NCI-H128 (cell line): ENCODE measurements around the gene ADCK2.
"Not testable (repeated sequence)": the region's sequence is repeated elsewhere in the genome, so short reads cannot be mapped to it uniquely, and the experiment has no call there.

Experiments
- DNase-seq: peaks from one replicate; lab custom pipeline; 2025; ENCODE audit not compliant: unreplicated experiment; lab: John Stamatoyannopoulos, UW

The ADCK2 gene, protein sequence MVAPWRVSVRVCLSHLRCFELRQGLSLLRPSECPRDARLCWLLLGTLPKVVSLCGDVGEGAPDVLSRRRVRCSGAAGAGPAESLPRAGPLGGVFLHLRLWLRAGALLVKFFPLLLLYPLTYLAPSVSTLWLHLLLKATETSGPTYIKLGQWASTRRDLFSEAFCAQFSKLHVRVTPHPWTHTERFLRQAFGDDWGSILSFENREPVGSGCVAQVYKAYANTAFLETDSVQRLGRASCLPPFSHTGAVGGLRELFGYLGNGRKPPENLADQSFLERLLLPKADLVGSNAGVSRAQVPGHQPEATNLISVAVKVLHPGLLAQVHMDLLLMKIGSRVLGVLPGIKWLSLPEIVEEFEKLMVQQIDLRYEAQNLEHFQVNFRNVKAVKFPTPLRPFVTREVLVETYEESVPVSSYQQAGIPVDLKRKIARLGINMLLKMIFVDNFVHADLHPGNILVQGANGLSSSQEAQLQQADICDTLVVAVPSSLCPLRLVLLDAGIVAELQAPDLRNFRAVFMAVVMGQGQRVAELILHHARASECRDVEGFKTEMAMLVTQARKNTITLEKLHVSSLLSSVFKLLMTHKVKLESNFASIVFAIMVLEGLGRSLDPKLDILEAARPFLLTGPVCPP

DNA sequence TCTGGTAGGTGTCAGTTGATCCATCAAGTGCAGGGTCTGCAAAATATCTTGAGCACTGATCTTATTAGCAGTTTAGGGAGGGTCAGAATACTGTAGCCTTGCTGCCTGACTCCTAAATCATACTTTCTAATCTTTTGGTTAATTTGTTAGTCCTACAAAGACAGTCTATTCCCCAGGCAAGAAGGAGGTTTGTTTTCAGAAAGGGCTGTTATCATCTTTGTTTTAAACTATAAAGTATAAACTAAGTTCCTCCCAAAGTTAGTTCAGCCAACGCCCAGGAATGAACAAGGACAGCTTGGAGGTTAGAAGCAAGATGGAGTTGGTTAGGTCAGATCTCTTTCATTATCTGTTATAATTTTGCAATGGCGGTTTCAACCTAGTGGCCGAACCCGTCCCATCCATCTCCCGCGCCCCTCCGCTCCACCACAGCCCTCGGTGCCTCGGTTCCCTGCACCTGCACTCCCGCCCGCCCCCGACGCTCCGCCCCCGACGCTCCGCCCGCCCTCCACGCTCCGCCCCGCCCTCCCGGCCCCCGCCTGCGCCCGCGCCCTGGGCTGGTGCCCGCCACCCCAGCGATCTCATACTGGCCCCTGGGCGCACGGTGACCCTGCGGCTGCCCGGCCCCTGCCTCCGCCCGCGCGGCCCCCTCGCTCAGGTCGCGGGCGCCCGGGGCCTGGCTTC, at the start of gene ADCK2:
Gene ADCK2, plus strand, starts transcription at position 564 of the 681 bp plus-strand sequence. CDS start 386 bp downstream, outside the sequence.
- no peak for DNase-seq

DNA sequence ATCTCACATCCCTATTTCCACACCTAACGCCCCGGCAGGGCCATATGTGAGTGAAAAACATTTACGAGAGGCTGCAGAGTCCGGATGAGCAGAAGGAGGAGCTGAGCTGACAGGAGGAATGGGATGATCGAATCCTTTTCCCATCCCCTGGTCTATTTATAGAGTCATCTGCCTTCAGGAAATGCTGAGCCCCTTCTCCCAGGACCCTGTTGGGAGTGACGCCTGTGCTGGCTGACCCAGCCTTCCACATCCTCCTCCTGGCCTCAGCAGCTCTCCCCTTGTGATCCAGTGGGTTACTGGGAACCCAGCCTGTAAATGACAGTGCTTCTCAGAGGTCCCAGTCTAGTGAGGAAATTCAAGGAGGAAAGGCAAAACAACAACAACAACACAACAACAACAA, 48.8 kb upstream of the ADCK2 start:
- DNase-seq = no peak

DNA sequence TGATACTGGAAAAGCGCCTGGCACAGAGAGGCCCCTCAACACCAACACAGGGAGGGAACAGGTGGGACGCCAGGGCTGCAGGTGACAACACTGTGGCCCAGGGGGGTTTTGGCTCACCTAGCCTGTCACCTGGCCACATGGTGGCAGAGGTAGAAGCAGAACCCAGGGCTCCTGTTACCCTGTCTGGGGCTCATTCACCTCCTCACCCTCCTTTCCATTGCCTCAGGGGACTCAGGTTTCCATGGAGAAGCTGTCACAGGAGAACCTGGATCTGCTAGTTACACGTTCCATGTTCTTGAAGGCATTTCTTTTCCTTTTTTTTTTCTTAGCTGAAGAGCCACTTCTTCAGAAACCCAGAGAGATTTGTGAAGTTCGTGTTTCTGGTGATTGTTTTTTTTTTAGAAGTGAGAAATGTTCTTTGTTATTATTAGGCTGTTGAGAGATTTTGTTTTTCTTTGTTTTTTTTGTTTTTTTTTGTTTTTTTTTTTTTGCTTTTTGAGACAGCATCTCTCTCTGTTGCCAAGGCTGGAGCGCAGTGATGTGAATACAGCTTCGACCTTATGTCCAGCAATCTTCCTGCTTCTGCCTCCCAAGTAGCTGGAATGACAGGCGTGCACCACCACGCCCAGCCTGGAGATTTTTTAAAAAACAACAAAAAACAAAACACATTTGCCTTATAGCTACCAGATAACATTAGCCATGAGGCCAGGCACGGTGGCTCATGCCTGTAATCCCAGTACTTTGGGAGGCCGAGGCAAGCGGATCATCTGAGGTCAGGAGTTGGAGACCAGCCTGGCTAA, 48.2 kb upstream of the ADCK2 start:
- DNase-seq = peak; percentile 3

DNA sequence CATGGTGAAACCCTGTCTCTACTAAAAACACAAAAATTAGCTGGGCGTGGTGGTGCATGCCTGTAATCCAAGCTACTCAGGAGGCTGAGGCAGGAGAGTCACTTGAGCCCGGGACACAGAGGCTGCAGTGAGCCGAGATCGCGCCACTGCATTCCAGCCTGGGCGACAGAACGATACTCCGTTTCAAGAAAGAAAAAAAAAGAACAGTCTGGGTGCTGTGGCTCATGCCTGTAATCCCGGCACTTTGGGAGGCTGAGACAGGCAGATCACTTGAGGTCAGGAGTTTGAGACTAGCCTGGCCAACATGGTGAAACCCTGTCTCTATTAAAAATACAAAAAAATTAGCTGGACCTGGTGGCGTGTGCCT, 47.6 kb upstream of the ADCK2 start:
- DNase-seq = not testable (repeated sequence)

DNA sequence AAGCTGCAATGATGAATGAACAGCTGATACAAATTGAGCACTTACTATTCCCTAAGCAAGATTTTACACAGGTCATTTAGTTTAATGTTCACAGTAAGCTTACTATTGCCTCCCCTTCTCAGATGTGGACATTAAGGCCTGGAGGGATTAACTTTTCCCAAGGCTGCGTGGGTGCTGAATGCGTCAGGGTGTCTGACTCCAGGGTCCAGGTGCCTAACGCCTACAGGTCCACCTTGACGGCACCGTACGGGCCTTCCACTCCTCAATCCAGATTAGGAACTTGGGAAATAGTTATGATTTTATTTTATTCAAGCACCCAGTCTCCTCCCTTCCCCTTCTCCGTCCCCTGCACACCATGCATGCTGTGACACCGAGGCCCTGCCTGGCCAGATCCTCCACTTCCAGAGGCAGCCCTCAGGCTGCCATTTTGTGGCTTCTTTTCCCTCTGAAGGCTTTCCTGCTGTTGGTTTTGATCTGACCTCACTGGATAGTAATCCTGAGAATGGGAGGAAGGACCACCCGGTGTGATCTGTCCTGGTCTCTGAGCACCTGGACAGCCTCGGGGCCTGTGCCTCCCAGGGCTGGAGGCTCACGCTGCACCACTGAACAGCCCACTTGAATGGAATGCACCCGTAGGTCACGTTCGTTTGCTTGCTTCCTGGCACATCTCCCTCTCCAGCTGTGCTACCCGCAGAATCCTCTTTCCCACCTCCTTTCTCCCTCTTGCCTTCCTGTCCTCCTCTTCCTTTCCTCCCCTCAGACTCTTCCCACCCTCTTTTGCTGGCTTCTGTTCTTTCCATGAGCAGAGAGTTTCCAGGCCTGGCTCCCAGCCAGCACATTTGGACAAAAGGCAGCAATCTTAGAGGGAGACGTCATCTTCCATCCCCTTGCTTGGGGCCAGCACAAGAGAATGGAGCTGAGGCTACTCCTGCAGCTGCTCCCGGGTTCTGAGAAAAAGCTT, 46.6 kb upstream of the ADCK2 start:
- DNase-seq = no peak

DNA sequence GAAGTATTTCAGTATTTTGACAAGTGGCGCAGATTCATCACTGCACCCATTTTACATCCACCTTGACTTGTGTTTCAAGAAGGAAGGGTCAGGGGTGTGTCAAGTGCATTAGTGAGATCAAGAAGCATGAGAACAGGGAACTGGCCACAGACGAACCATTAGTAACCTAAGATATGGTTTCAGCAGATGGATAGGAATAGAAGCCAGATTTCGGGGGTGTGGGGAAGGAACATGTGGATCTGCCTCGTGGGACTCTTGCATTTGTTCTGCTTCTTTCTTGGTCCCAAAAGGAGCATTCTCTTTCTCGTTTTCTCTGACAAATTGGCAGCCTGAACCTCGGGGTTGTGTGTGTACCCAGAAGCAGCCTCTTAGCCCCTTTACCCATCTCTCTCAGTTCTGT, 41.7 kb upstream of the ADCK2 start:
- no peak for DNase-seq

DNA sequence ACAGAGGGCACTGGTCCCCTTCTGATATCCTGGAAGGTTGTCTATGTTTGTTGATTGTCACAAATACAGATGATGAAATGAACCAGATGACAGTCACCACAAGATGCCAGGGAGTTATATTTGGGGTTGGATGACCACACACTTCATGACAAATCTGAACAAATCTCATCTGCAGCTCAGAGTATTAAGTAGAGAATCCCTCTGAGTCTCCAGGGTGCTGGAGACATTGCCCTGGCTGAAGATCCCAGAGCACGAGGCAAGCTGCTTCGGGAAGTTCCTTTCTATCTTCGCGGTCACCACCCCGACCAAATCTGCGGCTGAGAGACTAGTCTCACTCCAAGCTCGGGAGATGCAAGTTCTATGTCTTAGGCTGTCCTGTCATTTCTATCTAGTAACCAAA, 41.1 kb upstream of the ADCK2 start:
- no peak for DNase-seq

DNA sequence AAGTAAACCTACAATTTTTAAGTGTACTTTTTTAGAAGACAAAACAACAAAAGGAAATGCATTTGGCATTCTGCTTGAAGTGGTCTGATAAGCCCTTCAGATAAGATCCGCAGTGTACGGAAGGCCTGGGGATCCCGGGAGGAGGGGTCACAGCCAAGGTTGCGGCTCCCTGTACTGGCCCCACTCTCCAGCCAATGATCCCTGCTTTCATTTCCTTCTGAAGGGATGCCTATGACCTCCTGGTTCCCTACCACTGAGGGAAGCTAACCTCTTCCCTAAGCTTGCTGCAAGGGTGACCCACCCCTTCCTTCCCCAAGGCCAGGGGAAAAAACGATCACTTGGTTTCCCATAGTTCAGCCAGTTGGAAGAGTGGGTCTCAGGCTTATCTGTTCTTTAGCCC, 37.4 kb upstream of the ADCK2 start:
- no peak for DNase-seq

DNA sequence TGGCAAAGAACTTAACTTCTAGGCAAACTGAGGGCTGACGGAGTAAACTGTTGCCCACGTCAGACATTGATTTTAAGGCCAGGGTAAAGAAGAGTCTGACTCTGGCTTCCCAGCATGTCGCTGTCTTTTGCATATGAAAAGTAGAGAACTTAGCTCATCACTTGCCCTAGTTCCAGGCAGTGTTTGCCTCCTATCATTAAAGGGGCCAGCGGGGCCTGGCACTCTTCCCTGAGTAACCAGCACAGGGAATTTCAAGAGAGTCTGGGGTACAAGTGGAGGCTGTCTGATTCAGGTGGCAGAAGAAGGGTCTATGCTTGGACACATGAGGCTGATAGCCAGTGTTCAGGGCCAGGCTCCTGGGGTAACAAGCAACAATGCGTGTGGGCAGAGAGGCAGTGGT, 36.9 kb upstream of the ADCK2 start:
- DNase-seq = no peak

DNA sequence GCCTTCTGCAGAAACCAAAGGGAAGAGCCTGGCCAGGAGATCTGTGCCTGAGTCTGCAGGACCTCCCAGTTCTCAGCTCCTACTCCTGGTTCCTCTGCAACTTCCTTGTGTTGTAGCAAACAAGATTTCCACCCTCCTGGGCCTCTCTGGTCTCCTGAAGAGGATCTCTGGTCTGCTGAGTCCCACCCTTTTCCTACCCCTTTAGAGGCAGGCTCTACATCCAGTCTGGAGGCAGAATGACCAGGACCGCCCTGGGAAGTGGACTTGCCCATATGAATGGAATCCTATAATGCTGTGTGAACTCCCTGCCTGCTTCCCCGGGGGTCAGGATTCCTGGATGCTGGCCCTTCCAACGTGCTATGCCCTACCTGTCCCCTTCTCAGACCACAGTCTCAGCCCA, 35.3 kb upstream of the ADCK2 start:
- no peak for DNase-seq

DNA sequence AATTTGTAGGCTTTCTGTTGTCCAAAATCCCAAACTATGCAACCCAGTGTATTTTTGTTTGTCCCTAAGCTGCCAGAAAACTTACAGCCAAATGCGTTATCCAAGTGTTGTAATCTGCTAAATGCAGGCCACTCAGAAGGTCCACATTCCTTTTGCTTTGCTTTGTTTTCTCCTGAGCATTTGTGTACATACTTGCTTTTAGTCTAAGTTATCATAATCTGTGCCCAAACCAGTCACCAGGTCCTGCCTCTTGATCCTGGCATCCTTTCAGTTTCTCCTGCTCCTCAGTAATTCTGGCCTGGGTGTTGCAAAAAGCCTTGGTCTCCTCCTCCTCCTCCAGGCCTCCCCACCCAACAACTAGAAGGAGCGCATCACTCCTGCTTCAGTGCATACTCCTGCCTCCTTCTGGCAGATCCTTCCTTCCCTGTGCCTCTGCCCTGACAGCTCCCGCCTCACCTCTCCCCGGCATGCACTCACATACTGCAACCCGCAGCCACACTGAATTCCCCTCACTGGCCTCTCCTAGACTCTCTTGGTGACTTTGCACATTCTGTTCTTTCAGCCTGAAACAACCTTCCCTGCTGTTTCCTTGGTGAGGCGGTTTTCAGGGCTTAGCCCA, 34.5 kb upstream of the ADCK2 start:
- DNase-seq = no peak

DNA sequence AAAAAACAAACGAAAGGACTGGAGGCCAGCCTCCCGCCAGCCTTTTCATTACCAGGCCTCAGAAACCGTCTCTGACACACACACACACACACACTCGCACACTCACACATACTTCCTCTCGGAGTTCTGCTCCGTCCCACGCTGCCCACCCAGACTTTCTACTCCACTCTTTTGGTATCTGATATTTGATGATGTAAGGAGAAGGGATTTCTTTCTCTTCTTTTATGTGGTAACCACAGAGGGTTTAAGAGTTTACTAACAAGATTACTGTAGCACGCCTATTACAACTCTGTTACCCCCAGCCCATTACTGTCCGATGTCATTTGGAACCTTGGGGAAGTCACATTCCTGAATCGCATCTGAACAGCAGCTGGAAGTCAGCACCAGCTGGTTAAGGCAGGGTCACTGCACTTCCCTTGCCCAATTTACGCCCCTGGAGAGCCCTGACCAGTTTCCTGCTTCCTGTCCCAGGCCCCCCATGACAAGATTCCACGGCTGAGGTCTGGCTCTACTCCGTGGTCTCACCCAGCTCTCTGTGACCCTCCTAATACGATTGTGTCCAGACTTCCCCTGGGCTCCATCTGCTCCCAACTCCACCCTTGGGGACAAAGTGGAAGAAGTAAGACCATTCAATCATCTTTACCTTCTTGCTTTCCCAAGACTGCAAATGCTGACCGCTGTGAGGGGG, 33.2 kb upstream of the ADCK2 start:
- DNase-seq = no peak

DNA sequence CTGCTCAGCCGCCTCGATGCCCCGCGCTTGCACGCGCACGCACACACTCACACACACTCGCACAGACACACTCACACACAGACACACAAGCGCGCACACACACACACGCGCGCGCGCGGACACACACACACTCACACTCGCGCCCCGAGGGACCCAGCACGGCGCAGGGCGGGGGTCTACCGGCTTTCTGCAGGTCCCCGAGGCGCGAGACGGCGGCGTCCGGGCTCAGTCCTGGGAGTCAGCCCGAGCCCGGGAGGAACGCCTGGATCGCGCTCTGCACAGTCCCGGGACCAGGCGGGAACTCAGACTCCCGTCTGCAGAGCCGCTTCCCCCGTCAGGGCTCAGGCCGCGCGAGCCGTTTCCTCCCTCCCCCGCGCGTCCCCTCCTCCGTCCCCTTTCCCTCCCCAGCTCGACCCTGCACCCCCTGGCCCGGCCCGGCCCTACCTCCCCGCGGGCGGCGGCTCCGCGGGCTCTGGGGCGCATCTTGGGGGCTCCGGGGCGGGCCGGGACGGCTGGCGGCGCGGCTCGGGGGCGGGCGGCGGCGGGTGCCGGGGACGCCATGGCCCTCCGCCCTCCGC, 32.6 kb upstream of the ADCK2 start:
- no peak for DNase-seq

DNA sequence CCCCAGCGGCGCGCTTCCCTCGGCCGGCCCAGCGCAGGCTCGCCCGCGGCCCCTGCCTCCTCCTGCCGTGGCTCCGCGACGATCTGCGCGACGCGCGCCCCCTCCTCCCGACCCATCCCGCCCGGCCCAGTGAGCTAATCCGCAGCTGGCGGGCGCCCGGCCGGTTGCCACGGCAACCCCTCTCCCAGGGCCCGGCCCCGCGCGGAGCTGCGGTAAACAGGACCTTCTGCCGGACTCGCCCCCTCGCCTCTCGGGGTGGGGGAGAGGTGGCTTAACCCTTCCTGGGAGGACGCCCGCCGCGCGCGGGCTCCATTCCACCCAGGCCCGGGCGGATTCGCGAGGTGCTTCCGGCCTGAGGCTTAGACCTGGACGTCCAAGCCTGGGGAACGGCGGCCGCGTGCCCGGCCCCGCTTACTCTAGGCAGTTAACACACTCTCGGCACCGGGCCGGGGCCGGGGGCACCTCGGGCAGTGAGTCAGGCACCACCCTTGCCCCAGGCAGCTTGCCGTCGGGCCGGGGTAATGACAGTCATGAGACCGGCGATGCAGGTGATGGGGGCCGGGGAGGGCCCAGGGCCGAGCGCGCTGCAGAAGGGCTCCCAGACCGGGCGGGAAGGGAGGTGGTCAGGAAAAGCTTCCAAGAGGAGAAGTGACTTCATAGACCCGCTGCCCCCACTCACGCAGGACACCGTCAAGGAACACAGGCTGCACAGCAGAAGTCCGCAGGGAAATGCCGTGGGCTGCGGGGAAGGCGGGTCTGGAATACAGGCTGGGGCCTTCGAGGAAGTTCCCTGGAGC, 31.8 kb upstream of the ADCK2 start, which contains the start of gene DENND2A:
Gene DENND2A, minus strand, starts transcription at position 87 of the 797 bp plus-strand sequence. CDS start 38,416 bp downstream, outside the sequence.
- DNase-seq = peak; percentile 40

DNA sequence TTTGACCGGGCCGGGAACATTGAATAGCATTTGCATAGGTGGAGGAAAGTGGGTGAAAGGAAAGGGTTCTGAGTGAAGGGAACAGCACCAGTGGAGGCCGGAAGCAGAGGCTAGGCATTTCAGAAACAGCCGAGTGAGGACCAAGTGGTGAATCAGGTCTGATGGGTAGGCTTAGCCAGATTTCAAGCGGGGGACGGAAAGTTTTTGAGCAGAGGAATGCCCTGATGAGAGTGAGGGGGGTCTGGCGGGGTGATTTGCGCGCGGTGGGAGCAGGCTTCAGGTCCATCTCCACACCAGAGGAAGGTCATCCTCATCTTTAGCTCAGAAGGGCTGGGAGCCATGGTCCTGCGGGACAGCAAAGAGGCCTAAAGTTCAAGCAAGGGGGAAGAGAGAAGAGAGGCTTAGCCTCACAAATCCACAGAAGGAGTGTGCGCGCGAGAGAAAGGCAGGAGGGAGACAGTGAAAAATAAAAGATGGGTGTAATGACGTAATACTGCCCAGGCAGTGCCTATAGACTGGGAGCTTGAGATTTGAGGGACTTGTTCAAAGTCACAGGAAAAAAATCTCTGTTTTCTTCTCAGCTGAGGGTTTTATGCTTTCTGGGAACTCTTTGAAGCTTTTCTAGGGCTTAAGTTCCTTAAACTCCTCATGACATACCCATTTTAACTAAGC, 31.1 kb upstream of the ADCK2 start:
- DNase-seq = no peak

DNA sequence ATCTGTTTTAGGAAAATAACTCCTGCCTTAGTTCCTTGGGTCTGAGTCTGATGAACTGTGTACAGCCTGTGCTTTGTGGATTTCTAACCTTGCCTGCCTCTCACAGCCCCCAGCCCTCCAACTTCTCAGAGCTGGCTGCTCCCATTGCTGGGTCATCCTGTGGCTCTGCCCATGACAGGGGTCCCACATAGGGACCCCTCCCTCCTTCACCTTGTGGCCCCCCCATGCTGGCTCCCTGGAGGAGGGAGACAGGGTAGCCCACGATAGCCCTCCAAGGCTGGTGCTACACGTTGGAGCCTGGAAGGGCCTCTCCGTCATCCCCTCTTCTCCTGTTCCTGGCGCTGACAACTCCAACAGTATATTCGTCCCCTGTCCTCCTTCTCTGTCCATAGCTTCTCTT, 29.3 kb upstream of the ADCK2 start:
- no peak for DNase-seq

DNA sequence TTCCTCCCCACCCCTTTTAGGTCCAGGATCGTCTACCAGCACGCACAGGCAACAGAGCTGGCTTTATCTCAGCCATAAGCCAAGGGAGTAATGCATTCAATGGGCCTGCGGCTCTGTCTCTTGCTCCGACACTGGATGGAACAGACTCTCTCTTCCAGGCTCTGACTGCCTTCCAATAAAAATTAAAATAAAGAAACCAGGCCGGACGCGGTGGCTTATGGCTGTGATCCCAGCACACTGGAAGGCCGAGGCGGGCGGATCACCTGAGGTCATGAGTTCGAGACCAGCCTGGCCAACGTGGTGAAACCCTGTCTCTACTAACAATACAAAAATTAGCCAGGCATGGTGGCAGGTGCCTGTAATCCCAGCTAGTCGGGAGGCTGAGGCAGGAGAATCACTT, 28.0 kb upstream of the ADCK2 start:
- not testable (repeated sequence) for DNase-seq
